Central memory CD8-positive, alpha-beta T cell (primary cell): ENCODE data around the gene GPR107.
A peak's percentile ranks its signal among the peaks of the same experiment; 100 is the strongest.

ENCODE experiments used
- ATAC-seq: fragments of 150-1000 bp; cut with Tn5 transposase; replicated peaks from 2 replicates; pipeline ENCODE4 v1.10.0; 2022; ENCODE audit warnings: mild to moderate bottlenecking, moderate FRiP score, moderate number of reproducible peaks; ENCODE audit not compliant: poor library complexity, severe bottlenecking; ENCODE audit errors: extremely low read depth
- DNase-seq, 2 donors: peaks; one replicate each; pipeline ENCODE4 v3.0.0; 2021; ENCODE audit warnings: low spot score in 2 of 2
- H3K27ac Mint-ChIP-seq: one replicate; pipeline ENCODE4 v1.8.0; 2022; ENCODE audit warnings: low read depth, mild to moderate bottlenecking, moderate library complexity, mixed read lengths
- H3K27me3 Mint-ChIP-seq: one replicate; pipeline ENCODE4 v1.8.0; 2022; ENCODE audit warnings: mixed read lengths
- H3K36me3 Mint-ChIP-seq: one replicate; pipeline ENCODE4 v1.8.0; 2022; ENCODE audit warnings: mild to moderate bottlenecking, moderate library complexity, mixed read lengths; ENCODE audit not compliant: insufficient read depth
- H3K4me1 Mint-ChIP-seq: one replicate; pipeline ENCODE4 v1.8.0; 2022; ENCODE audit warnings: mixed read lengths
- H3K4me3 Mint-ChIP-seq: one replicate; pipeline ENCODE4 v1.8.0; 2022; ENCODE audit warnings: mild to moderate bottlenecking, moderate library complexity, mixed read lengths
- H3K9me3 Mint-ChIP-seq: one replicate; pipeline ENCODE4 v1.8.0; 2022; ENCODE audit warnings: mixed read lengths

Gene GPR107

DNA sequence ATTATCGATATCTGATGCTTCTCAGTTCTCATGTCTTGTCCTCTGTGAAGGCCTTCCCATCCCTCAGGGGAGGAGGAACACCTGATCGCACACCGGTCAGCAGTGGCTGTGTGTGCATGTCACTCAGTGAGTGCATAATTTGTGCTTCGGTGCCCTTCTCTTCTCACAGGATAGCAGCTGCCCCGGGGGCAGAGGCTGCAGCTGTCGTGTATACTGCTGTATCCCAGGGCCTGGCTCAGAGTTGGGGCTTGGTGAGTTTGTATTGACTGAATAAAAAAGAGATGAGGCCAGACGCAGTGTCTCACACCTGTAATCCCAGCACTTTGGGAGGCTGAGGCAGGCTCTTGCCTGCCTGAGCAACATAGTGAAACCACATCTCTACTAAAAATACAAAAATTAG, 68.8 kb downstream of the GPR107 start:
- Mint-ChIP-seq H3K27me3 (no peaks in the 10 kb centered on the region), H3K9me3 (no peaks in the 10 kb centered on the region), H3K36me3 (peaks cover 5% of the 10 kb centered on the region), H3K4me3 (no peak overlapping the region), H3K4me1 (peaks cover 25% of the 10 kb centered on the region), H3K27ac (no peak overlapping the region)
- ATAC-seq: no peak
- no peak for DNase-seq

- H3K27ac Mint-ChIP-seq: no peak overlapping the region
These were observed 70.6 kb downstream of the GPR107 start for GRCh38 chr9:130124085-130124860.

DNA sequence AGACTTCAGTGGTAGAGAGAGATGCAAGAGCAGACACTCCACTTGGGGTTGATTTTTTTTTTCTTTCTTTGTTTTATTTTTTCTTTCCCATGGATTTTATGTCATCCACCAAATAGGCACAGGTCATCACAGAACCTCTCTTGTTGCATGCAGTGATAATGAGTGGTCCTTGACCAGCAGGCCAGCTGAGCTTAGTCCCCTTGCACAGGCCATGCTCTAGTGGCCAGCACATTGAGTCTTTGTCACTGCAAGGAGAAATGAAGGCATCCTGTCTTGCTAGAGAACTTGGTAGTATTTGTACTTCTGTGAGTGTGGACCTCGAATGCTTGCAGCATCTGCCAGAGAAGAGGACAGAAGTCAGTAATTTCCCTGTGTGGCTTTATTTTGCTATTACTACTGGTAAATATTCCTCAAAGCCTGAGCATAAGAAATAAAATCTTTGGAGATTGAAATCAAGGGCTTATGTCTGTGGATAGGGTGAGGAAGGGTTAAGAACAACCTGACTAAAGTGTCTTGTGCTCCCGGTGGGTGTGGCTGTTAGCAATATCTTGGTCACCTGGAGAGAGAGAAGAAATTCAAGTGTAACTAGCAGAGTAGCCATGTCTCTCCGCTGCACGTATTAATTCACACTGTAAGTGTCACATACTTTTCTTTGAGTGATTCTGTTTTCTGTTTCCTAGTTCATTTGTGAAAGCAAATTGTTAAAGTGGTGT, 73.2 kb downstream of the GPR107 start:
- peaks cover 48% of the 10 kb centered on the region for H3K4me1 Mint-ChIP-seq
- no peaks in the 10 kb centered on the region for H3K9me3 Mint-ChIP-seq
- peaks cover 23% of the 10 kb centered on the region for H3K36me3 Mint-ChIP-seq
- ATAC-seq (no peak), DNase-seq (no peak)
- peak overlapping the region; percentile 99 for H3K27ac Mint-ChIP-seq
- H3K27me3 Mint-ChIP-seq: no peaks in the 10 kb centered on the region
- peak overlapping the region; percentile 38 for H3K4me3 Mint-ChIP-seq

More at GRCh38 chr9:130124085-130124860, 70.6 kb downstream of the GPR107 start:
- no peaks in the 10 kb centered on the region for H3K9me3 Mint-ChIP-seq
- no peaks in the 10 kb centered on the region for H3K27me3 Mint-ChIP-seq
- H3K36me3 Mint-ChIP-seq: peaks cover 16% of the 10 kb centered on the region
- H3K4me3 Mint-ChIP-seq: no peak overlapping the region
- no peak for DNase-seq
- H3K4me1 Mint-ChIP-seq: peaks cover 38% of the 10 kb centered on the region
- no peak for ATAC-seq

DNA sequence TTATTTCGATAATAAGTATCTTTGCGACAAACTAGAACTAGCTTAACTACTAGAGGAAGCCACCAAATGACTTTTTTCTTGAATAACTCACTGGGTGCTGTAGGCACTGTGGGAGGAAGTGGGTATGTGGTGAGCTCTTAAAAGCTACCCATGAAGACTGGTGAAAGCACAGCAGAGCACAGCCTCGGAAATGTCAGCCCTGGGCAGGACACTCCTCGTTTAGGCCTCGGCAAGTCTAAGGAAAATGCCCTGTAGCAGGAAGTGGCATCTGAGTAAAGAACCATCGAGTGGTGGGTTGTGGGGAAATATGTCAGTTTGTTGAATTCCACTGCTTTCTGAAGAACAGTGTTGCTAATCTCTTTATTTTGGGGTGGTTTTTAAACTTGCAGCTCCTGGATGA, 74.5 kb downstream of the GPR107 start:
- Mint-ChIP-seq H3K4me1 (peaks cover 54% of the 10 kb centered on the region), H3K9me3 (no peaks in the 10 kb centered on the region), H3K27ac (peak overlapping the region; percentile 99), H3K4me3 (peak overlapping the region; percentile 82), H3K36me3 (peaks cover 21% of the 10 kb centered on the region), H3K27me3 (no peaks in the 10 kb centered on the region)
- ATAC-seq (peak; percentile 91), DNase-seq (peak; percentile 48 to 79)

DNA sequence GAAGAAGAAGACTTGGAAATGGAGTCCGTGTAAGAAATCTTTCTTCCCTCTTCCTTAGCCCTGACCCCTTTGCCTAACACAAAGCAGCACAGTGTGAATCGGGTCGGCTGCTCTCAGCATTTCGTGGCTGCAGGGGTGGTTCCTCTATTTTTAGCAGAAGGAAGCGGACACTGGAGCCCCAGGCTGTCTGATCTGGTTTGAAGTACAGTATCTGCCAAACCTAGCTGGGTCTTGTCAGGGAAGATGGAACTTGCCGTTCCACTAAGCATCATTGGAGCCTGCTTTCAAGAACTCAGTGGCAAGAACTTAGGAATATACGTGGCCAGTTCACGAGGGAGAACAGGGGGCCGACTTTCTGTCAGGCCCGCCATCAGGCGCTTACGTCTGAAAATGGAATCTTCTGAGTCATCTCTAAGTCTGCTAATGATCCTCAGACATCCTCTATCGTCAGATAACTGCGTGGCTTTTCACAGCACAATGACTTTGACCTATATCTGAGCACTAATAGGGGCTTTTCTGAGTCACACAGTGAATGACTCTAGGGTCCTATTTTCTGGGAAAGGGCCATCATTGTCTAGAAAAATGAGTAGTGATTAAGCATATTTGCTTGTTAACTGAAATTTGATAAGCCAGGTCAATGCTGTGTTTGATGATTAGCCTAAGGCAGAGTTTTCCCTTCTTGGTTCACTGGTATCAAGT, 75.2 kb downstream of the GPR107 start:
- peak overlapping the region; percentile 99 for H3K27ac Mint-ChIP-seq
- peaks cover 23% of the 10 kb centered on the region for H3K36me3 Mint-ChIP-seq
- DNase-seq (peak; percentile 28 to 64), ATAC-seq (peak; percentile 84)
- H3K9me3 Mint-ChIP-seq: no peaks in the 10 kb centered on the region
- no peaks in the 10 kb centered on the region for H3K27me3 Mint-ChIP-seq
- peak overlapping the region; percentile 82 for H3K4me3 Mint-ChIP-seq
- peaks cover 60% of the 10 kb centered on the region for H3K4me1 Mint-ChIP-seq

DNA sequence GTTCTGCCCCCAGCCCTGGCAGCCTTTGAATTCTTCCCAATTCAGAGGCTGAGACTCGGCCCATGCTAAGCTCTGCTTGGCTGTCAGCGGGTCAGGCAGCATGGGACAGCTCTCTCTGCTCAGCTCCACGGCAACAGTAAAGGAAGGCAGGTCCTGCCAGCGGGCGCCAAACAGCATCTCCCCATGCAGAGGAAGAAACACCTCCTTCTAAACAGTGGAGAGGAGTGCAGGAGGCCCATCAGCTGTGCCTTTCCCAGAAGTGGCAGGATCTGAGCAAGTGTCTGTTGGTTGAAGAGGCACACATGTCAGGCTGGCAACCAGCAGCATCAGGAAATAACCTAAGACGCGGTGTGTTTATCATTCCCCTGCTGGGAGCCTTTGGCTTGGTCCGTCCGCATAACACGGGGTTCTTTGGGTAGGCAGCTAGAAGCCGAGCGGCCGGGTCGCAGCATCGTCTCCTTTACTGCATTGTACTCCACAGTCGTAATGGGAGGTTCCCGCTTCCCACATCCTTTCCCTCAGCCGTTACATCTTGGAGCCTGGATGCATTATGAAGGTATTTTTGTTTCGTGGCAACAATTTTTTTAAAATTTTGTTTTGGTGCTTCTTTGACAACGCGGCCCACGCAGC, 75.8 kb downstream of the GPR107 start:
- H3K36me3 Mint-ChIP-seq: peaks cover 23% of the 10 kb centered on the region
- no peaks in the 10 kb centered on the region for H3K9me3 Mint-ChIP-seq
- H3K27me3 Mint-ChIP-seq: no peaks in the 10 kb centered on the region
- peak overlapping the region; percentile 82 for H3K4me3 Mint-ChIP-seq
- peak in 1 of 2 donors; percentile 14 for DNase-seq
- peaks cover 60% of the 10 kb centered on the region for H3K4me1 Mint-ChIP-seq
- H3K27ac Mint-ChIP-seq: peak overlapping the region; percentile 99
- ATAC-seq: no peak

- ATAC-seq (no peak), DNase-seq (no peak)
- Mint-ChIP-seq H3K4me3 (no peak overlapping the region), H3K27me3 (no peaks in the 10 kb centered on the region), H3K4me1 (peaks cover 58% of the 10 kb centered on the region), H3K36me3 (peaks cover 25% of the 10 kb centered on the region), H3K9me3 (no peaks in the 10 kb centered on the region), H3K27ac (peak overlapping the region; percentile 62)
These were observed 79.0 kb downstream of the GPR107 start for GRCh38 chr9:130132746-130133145.

DNA sequence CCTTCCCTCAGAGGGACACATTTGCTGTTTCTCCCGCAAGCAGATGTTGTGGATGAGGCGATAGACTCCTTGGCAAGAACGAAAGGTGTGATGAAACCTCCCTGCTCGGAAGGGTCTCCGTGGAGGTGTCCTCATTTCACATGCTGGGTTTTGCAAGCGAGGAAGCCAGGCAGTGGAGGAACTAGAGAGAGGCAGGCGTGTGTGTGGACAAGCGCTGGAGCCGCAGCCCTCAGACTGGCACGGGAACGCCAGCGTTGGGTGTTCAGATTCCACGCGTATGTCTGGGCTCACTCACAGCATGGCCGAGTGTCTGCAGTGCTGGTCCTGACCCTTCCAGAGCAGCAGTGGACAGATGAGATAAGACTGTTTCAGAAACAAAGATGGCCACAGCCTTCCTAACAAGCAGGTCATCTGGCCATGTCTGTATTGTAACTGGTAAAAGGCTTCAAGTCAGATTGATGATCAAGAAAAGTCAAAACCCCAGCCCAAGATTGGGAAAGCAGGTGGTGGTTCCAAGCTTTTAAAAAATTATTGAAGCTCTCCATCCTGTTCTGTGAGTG, 83.5 kb downstream of the GPR107 start:
- Mint-ChIP-seq H3K36me3 (peaks cover 9% of the 10 kb centered on the region), H3K9me3 (no peaks in the 10 kb centered on the region), H3K4me3 (no peak overlapping the region), H3K4me1 (peaks cover 39% of the 10 kb centered on the region), H3K27ac (no peak overlapping the region), H3K27me3 (no peaks in the 10 kb centered on the region)
- DNase-seq (no peak), ATAC-seq (no peak)

- Mint-ChIP-seq H3K9me3 (no peaks in the 10 kb centered on the region), H3K36me3 (peaks cover 9% of the 10 kb centered on the region), H3K27ac (no peak overlapping the region), H3K4me3 (no peak overlapping the region), H3K27me3 (no peaks in the 10 kb centered on the region), H3K4me1 (peaks cover 37% of the 10 kb centered on the region)
- DNase-seq (no peak), ATAC-seq (no peak)
These were observed 84.0 kb downstream of the GPR107 start for GRCh38 chr9:130137641-130138081.

DNA sequence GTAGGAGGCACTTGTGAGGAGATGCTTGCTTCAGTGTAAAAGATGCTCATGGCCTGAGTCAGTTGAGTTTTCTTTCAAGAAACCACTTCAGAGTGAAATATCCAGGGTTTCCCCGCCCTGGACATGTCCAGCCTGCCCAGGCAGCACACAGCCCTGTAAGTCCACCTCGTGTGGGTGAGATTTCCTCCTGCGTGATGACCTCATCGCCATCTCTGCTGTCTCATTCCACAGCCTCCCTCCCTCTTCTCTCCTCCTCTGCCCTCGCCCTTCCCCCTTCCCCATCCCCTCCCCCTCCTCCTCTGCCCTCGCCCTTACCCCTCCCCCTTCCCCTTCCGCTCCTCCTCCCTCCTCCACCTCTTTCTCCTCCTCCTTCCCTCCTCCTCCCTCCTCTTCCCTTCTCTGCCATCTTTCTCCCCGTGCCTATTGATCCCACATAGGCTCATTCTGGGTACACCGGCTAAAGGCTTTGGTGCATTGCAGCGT, 84.5 kb downstream of the GPR107 start:
- Mint-ChIP-seq H3K4me3 (no peak overlapping the region), H3K27me3 (no peaks in the 10 kb centered on the region), H3K9me3 (no peaks in the 10 kb centered on the region), H3K36me3 (peaks cover 6% of the 10 kb centered on the region), H3K4me1 (peaks cover 36% of the 10 kb centered on the region), H3K27ac (peak overlapping the region; percentile 29)
- ATAC-seq (no peak), DNase-seq (no peak)

- no peaks in the 10 kb centered on the region for H3K9me3 Mint-ChIP-seq
- H3K36me3 Mint-ChIP-seq: peaks cover 3% of the 10 kb centered on the region
- DNase-seq (no peak), ATAC-seq (no peak)
- peaks cover 33% of the 10 kb centered on the region for H3K4me1 Mint-ChIP-seq
- H3K27ac Mint-ChIP-seq: no peak overlapping the region
- H3K27me3 Mint-ChIP-seq: peaks cover 5% of the 10 kb centered on the region
- no peak overlapping the region for H3K4me3 Mint-ChIP-seq
These were observed 85.1 kb downstream of the GPR107 start for GRCh38 chr9:130138791-130139190.

DNA sequence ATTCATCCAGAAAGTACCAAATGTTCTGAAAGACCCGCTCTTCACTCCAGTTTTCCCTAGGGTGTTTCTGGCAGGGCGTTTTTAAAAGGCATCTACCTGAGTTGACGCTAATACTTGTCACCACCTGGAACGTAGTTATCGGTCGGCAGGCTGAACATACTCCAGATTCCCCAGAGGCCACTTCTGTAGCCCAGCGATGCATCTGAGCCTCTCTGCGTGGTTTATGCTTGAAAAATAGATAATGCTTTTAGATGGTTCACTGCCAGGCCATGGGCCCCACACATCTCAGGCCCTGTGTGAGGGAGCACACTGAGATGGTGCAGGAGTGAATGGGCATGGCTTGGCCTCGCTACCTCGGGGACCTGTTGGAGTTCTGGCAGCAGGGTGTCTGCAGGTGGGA, 85.5 kb downstream of the GPR107 start:
- H3K4me3 Mint-ChIP-seq: no peak overlapping the region
- DNase-seq (no peak), ATAC-seq (no peak)
- peaks cover 37% of the 10 kb centered on the region for H3K4me1 Mint-ChIP-seq
- H3K9me3 Mint-ChIP-seq: no peaks in the 10 kb centered on the region
- peaks cover 3% of the 10 kb centered on the region for H3K36me3 Mint-ChIP-seq
- no peak overlapping the region for H3K27ac Mint-ChIP-seq
- peaks cover 10% of the 10 kb centered on the region for H3K27me3 Mint-ChIP-seq
